Measurements from ENCODE around the gene C1orf52. TPM values are rescaled to one million over a fixed set of nuclear protein-coding genes. Genes with fewer than 3 reads are reported as not detected.

C1orf52 gene
- total and polyA plus RNA-seq, 2 of the 13 experiments (the other 11 are each of a cell fraction or from before 2014, with no cell fraction given): 19.4 to 27.4 TPM

DNA sequence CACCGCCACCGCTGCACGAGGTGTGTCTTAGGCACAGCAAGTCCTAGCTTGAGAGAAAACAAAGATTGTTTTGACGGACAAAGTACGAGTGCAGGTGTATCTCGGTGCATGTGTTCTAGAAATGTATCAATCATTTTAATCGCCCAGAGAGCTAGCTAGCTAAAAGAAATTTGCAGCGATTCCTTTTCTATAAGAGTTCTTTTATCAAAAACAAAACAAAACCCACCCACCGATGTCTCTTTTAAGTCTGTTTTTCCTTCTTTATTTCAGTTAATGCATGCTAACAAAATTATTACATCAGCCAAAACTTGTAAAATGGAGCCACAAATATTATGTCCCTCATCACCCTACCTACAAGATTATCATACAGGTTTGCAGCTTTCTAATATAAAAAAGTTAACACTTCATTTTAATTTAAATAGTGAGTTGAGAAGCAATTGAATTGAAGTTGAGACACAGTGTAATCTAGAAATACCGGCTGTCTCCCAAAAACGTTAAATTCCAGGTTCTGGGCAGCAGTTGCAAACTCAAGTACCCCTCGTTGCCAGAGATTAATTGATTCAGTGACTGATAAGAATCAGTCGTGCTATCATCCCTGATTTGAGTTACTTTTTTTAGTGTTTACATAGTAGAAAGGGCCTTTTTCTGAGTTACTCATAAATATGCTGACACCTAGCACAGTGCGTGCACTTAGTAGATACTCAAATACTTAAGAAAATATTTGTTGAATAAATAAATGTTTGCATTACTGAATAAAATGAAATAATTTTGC is 57.2 kb downstream of the C1orf52 start (continued):
- no peak for TF ChIP-seq LBX2 (CRISPR knock-in tag; IDR thresholded peaks at IDR 0.05; ENCODE audit: borderline replicate concordance)
- no peak for TF ChIP-seq PCBP1 (IDR thresholded peaks at IDR 0.05; ENCODE audit: borderline replicate concordance, low read depth, low read length)

- POLR2A ChIA-PET: no interaction called here
- in situ Hi-C loops (cut with HindIII; ENCODE audit: extremely low pct_ligation_motif_present, low pct_unique_long_range_greater_than_20kb): no loop called here
- intact Hi-C loops (cut with micrococcal nuclease; ENCODE audit: unreplicated experiment): loop anchor here (2.0 kb wide), 2 partner anchors 57 to 257 kb away; partner anchors contain the start of gene C1orf52
- no peaks in the 10 kb centered on the region for H3K36me3 ChIP-seq (replicated peaks in 1 of 2; ENCODE audit: control insufficient read depth in 1 of 2, insufficient read depth in 2 of 2, low read length in 2 of 2)
- BruUV-seq (replicated peaks): no TSS peak
- 1% methylated on average over 29 of the region's 81 CpGs for WGBS (ENCODE audit: low lambda C conversion rate)
- peak; percentile 52 for DNase-seq (ENCODE audit: low spot score)
- ATAC-seq: peak; percentile 88
- H3K27ac ChIP-seq (ENCODE audit: extremely low read length, insufficient read depth, low read length): peak overlapping the region; percentile 86
- H3K27me3 ChIP-seq (ENCODE audit: control insufficient read depth in 1 of 2, insufficient read depth in 2 of 2, low read length in 2 of 2): no peaks in the 10 kb centered on the region; a peak in 1 of 5 replicates
- H3K79me2 ChIP-seq (ENCODE audit: insufficient read depth, low read length): peaks cover 25% of the 10 kb centered on the region
- H3K9me3 ChIP-seq (ENCODE audit: low read length): no peaks in the 10 kb centered on the region
- H2AFZ ChIP-seq (ENCODE audit: low read length): peak overlapping the region; percentile 59
- CTCF ChIA-PET (ENCODE audit: low intra/inter-chr PET ratio, low total read pairs): no interaction called here
- H3K4me3 ChIP-seq (replicated peaks in 1 of 3; ENCODE audit: insufficient read depth in 1 of 3, low read depth in 2 of 3, low read length in 3 of 3): peak overlapping the region; percentile 85 to 97 (median 85)
- peaks cover 22% of the 10 kb centered on the region for H3K4me1 ChIP-seq (ENCODE audit: insufficient read depth, low read length)
- no peak for FAIRE-seq
- no peaks in the 10 kb centered on the region for H4K20me1 ChIP-seq (ENCODE audit: insufficient read depth, low read length)
- H3K9ac ChIP-seq (ENCODE audit: insufficient read depth, low read depth, low read length): peak overlapping the region; percentile 91
- peak overlapping the region; percentile 94 for H3K4me2 ChIP-seq (ENCODE audit: low read depth, low read length)
- TF ChIP-seq ZMAT5 (CRISPR knock-in tag; IDR thresholded peaks at IDR 0.05; ENCODE audit: borderline replicate concordance, low read depth) (no peak), ZNF354B (CRISPR knock-in tag; IDR thresholded peaks at IDR 0.05) (0 out of 2 replicates have a peak, but pooled peaks have one; percentile 47), TARDBP (CRISPR knock-in tag; IDR thresholded peaks at IDR 0.05) (peak; percentile 55; the same call in 1 of the 2 replicates), MZF1 (CRISPR knock-in tag; IDR thresholded peaks at IDR 0.05; ENCODE audit: borderline replicate concordance) (no peak), ZNF224 (CRISPR knock-in tag; IDR thresholded peaks at IDR 0.05) (no peak), SRF (IDR thresholded peaks at IDR 0.05; ENCODE audit: low read depth, low read length) (no peak), ZNF839 (CRISPR knock-in tag; IDR thresholded peaks at IDR 0.05; ENCODE audit: borderline replicate concordance) (no peak), ZNF740 (CRISPR knock-in tag; IDR thresholded peaks at IDR 0.05) (no peak), RARA (CRISPR knock-in tag; IDR thresholded peaks at IDR 0.05) (0 out of 2 replicates have a peak, but pooled peaks have one; percentile 7), GATAD1 (CRISPR knock-in tag; IDR thresholded peaks at IDR 0.05) (no peak), ATRX (CRISPR knock-in tag; IDR thresholded peaks at IDR 0.05; ENCODE audit: borderline replicate concordance) (no peak), ATF1 (CRISPR knock-in tag; IDR thresholded peaks at IDR 0.05) (no peak), UBTF (CRISPR knock-in tag; IDR thresholded peaks at IDR 0.05) (peak; percentile 2; the same call in 1 of the 2 replicates)
- TF ChIP-seq, protein P1, sequence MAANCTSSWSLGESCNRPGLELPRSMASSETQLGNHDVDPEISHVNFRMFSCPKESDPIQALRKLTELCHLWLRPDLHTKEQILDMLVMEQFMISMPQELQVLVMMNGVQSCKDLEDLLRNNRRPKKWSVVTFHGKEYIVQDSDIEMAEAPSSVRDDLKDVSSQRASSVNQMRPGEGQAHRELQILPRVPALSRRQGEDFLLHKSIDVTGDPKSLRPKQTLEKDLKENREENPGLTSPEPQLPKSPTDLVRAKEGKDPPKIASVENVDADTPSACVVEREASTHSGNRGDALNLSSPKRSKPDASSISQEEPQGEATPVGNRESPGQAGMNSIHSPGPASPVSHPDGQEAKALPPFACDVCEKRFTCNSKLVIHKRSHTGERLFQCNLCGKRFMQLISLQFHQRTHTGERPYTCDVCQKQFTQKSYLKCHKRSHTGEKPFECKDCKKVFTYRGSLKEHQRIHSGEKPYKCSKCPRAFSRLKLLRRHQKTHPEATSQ (CRISPR knock-in tag; IDR thresholded peaks at IDR 0.05; ENCODE audit: borderline replicate concordance): 0 out of 2 replicates have a peak, but pooled peaks have one; percentile 22
These were observed 57.9 kb downstream of the C1orf52 start for GRCh38 chr1:85201340-85202091.

Data from HepG2 (cell line).